Tongue (tissue), 2 donors: Measurements from ENCODE around the gene TLL1. TPM values are rescaled to one million over a fixed set of nuclear protein-coding genes. Genes with fewer than 3 reads are reported as not detected.
A peak's percentile ranks its signal among the peaks of the same experiment; 100 is the strongest.

Experiments used
- DNase-seq: peaks from one replicate; pipeline ENCODE4 v3.0.0-alpha.2; 2015
- total RNA-seq: library from RNA; depleted of rRNA; stranded (reverse); fragments of >200 nt; gene quantifications from one replicate; pipeline ENCODE4 v1.2.3, GENCODE V29; 2014

The TLL1 gene
- total RNA-seq, 1 donor from 2014 or later, result 11.9 TPM

DNA sequence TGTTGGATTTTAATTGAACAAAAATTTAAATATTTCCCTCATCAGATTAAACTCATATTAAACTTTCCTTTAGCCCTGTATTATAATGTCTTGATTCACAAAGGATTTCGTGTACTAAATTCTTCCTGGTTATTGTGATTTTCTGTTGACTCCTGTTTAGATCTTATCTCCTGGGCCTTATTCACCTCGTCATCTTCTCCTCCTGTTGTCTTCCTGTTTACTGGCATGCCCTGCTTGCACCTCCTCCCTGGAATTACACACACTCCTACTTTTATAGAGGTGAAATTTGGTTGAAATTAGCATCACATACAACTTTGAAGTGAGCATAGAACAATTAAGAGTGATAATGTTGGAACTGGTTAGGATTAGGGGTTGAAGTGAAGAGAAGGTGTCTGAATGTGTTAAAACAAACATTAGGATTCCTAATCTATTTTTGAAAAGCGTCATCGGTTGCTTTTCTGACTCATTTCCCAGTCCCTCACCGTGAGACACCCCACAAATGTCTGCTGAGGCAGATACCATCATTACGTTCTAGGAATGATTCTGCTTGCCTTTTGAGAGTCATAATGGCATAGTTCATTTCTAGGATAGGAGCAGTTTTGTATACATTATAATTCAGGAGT, 32.5 kb downstream of the TLL1 start:
- no peak for DNase-seq

DNA sequence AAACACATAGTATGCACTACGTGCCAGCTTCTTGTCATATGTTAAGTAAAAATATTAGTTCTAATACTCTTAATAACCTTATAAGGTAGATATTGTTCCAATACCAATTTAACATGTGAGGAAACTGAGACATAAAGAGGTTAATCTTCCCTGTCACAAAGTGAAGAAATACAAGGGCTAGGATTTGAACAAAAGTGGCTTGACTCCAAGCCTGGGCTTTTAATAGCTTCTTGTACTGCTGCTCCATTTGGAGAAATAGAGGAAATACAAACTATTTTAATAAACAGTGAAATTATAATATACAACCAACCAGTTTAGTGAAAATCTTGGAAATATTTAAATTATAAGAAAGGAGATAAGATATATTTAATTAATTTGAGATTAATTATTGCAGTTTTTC, 33.2 kb downstream of the TLL1 start:
- no peak for DNase-seq

DNA sequence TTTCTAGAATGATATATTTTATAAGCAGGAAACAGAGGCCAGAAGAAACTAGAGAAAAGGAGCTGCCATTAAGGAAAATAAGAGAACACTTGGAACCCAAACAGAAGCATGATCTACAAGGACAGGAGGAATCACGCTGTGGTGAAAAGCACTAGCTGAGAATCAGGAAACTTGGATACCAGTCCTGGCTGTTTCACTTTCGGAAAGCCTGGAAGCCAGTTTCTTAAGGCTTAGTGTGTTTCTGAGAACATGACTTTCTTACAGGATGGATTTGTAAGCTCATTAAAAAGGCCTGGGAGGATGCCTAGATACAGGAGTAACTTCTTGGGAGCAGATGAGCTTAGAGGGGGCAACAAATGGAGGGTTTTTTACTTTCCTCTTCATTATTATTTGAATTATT, 36.9 kb downstream of the TLL1 start:
- DNase-seq, result peak; percentile 4

DNA sequence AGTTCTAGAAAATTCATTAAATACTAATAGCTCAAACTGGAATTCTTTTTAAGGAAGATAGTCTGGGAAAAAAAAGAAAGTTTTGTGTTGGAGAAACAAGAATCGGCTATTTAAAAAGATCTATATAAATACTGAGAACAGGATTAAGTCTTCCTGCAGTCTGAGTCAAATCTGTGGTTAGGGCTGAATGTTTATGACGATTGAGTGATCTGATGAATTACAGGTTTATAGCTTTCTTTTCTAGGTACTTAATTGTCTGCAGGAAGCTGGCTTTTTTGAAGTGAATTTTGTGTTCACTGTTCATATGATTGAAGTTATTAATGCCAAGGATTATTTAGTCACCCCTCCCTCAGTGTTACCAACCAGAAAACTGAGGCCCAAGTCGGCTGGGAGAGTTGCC, 42.2 kb downstream of the TLL1 start:
- DNase-seq, result no peak

DNA sequence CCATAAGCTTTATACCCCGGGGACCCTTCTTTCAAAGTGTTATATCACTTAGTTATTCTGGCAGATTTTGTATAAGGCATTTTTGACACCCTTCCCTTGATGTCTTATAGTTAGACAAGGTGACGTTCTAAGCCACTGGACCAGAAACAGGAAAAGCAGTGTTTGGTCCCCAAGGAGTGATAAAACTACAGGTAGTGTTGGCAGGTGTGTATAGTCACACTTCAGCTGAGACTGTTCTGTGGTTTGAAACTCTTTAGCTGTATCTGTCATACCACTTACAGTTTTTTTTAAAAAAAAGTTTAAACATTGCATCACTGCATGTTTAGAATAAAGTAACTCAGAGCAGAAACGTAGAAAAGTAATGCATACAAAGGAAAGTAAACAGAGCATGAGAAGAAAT, 48.5 kb downstream of the TLL1 start:
- DNase-seq, result peak; percentile 11

DNA sequence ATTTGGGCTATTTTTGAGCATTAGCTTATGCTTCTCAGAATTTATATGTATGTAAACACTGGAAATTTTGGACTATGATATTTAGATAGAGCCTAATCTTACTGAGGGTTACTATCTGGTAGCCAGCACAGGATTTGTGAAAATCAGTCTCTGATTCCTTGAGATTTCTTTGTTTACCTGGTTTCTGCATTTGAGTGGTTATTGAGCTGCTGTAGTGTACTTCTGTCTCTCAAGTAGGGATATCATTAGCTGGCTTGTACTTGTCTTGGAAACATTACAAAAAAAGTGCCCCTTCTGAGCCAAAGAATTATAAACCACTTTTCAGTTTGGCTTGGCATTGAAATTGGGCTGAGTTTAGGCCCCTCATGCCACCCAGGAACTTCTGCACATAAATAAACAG, 49.7 kb downstream of the TLL1 start:
- no peak for DNase-seq

DNA sequence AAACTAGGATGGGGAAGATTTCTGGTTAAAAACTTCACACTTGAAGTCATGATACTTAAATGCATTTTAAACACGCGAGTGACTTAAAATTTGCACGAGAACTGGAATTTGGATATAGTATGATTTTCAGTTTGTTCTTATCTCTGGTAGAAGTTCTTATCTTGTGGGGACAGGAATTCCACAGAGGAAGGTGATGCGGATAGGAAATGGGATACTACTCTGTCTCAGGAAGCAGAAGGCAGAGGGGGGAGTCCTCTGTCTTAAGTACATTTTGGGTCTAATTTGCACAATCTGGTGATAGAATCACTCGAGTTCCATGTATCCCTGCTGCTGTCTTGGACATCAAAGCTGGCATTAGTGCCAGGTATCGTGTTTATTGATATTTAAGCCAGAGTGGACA, 53.3 kb downstream of the TLL1 start:
- DNase-seq, result no peak

DNA sequence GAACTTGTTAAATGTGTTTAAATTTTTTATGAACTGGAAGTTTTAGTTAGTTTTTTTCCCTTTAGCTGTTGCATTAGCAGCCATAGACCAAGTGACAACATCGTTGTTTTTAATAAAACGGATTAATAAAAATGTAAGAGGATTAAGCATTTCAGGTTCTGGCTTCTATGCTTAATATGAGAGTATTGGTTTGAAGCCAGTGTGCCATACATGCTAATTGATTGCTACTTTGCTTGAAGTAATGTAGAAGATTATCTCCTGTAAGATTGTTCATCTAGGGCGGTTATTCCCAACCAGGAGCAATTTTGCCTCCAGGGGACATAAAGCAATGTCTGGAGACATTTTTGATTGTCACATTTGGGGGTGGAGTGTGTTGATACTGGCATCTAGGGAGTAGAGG, 54.3 kb downstream of the TLL1 start:
- no peak for DNase-seq

DNA sequence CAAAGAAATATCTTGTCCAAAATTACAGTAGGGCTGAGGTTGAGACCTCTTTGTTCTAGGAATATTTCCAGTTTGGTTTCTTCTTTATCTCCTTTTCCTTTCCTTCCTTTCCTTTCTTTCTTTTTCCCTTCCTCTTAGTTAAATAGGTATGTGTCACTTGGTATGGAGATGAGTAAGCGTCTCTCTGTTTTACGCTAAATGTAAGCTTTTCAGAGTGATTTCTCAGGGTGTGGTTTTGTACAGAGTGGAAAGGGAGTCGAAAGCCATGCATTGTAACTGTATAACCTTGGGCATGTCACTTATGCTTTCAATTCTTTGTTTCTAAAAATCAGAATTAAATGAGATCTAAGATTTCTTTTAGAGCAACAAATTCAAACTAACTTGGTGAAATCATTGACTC, 54.8 kb downstream of the TLL1 start:
- no peak for DNase-seq

DNA sequence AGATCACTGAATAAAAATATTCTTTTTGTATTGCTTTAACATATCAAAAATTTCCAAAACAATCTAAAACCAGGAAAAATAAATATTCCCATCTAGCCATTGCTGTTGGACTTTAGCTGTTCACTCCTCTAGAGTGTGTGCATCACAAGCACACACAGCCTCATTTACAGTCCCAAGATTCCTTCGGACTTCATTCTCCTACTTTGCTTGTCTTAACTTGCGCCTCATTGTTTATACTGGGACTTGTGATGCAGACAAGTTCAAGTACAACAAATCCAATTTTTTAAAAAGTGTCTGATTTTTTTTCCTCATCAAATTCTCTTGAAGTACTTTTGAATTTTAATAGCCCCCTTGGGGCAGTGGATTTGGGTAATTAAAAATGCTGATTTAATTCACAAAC, 55.6 kb downstream of the TLL1 start:
- no peak for DNase-seq

DNA sequence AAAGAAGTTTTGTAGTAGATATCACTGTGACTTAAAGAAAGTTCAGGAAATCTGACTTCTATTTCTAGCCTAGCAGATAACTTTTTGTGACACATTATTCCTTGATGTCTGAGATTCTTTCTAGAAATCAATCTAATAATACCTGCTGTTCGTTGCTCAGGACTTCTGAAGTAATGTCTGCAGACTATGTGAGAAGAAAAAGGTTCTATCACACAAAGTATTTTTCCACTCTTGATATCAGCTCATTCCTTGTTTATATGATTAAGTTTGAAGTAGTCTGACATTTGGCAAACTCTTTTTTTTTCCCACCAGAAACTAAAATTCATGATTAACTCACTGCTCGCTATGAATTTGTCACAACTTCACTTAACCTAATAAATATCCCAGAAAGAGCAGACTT, 56.6 kb downstream of the TLL1 start:
- DNase-seq, result no peak

DNA sequence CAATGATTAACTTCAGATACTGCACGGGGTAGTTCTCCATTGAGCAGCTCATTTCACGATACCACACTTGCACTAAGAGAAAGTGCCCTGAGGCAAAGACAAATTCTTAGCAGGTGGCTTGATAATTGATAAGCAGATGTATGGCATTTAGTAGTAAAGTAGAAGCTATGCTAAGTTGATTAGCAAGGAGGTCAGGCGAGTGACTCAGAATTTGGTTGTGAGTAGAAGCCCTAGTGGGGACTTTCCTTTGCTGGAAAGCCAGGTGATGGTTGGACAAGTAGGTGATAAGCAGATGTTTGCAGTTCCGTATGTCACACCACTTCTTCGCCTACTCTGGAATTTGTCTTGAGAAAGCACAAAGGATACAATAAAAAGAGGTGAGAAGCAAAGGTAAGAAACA, 58.7 kb downstream of the TLL1 start:
- DNase-seq, result no peak

DNA sequence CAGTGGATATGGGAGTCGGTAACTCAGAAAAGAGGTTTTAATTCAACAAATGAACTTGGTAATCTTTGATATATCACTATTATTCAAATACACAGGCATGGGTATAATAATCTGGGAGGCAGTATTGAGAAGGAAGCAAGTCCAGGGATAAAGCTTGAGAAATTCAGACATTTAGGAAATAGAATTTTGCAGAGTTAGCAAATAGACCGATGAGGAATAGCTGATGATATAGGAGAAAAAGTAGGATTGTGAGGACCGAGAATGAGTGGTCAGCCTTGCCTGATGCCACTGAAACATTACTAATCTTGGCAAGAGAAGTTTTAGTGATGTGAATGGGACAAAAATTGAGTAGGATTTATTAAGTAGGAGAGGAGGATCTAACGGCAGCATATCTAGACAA, 71.9 kb downstream of the TLL1 start:
- no peak for DNase-seq

DNA sequence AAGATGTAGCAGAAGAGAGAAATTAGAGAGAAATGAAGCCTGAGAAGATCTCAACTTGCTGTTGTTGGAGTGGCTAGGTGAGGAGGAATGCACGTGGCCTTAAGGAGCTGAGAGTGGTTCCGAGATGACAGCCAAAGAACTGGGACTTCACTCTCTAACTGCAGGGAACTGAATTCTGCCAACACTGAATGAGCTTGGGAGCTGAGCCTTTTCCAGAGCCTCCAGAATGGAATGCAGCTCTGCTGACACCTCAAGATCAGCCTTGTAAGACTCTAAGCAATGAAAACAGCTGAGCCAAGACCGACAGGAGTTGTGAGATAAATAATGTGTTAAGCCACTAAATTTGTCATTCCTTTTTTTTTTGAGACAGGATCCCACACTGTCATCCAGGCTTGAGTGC, 73.0 kb downstream of the TLL1 start:
- DNase-seq, result no peak

DNA sequence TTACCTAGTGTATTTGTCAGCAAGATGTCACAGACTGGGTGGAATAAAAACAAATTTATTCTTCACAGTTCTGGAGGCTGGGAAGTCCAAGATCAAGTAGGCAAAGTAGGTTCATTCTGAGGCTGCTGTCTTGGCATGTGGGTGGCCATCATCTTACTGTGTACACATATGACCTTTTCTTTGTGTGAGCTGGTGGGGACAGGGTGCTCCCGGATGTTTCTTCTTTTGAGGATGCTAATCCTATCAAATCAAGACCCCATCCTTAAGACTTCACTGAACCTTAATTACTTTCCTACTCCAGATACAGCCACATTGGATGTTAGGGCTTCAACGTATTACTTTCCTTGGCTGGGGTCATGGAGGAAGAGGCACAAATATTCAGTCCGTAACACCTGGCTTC, 74.0 kb downstream of the TLL1 start:
- no peak for DNase-seq

DNA sequence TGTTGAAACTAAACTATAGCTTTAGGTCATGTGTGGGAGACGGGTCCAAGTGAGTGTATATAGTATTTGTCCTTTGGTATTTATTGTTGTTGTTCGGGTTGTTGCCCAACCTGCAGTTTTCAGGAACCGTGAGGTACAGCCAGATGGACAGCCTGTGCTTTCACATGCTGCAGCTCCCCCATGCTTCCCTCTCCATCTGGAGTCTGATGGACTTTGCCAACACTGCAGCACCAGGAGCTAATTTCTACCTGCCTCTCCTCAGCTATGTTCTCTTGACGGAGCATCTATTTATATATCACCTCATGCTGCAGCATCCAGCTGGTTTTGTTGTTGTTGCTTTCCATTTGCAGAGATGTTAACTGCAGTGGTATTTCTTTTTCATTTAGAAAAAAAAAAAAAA, 80.1 kb downstream of the TLL1 start:
- peak; percentile 2 for DNase-seq

DNA sequence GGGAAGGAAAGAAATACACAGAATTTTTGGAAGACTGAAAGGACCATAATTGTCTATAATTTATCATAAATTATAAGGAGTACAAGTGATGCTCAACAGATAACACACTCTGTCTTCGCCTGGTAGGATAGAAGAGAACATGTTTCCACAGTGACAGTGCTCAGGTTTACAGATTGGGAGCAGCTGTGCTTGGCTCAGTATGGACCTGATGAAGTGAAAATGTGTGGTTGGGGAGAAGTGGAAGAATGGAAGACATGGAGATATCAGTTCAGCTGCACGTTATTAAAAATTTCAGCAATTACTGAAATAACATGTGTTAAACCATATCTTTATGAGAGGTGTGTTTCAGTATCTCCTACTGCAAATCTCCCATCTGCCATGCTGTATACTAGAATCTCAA, 90.6 kb downstream of the TLL1 start:
- DNase-seq, result no peak

DNA sequence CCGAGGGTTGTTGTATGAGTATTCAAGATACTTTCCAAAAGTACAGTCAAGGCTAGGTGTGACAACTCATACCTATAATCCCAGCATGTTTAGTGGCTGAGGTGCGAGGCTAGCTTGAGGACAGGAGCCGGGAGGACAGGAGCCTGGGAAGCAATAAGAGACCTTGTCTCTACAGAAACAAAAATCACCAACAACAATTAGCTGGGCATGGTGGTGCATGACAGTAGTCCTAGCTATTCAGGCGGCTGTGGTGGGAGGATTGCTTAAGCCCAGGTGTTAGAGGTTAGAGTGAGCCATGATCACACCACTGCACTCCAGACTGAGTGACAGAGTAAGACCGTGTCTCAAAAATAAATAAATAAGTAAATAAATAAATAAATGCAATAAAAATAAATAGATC, 91.6 kb downstream of the TLL1 start:
- no peak for DNase-seq

DNA sequence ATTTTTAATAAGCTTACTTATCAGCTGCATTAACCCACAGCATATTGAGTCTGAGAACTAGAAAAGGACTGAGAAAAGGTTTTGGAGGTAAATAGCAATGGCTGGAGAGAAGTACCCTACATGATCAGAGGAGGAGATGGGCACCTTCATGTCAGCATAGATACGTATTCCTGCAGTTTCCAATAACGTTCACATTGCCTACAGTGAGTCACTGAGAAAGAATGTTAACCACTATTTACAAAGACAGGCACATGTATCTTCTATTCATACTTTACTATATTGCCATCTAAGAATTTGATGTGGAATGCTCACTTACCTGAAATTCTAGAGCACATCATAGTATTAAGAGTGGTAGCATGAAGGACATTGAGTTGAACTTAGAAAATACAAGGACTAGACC, 92.5 kb downstream of the TLL1 start:
- no peak for DNase-seq

DNA sequence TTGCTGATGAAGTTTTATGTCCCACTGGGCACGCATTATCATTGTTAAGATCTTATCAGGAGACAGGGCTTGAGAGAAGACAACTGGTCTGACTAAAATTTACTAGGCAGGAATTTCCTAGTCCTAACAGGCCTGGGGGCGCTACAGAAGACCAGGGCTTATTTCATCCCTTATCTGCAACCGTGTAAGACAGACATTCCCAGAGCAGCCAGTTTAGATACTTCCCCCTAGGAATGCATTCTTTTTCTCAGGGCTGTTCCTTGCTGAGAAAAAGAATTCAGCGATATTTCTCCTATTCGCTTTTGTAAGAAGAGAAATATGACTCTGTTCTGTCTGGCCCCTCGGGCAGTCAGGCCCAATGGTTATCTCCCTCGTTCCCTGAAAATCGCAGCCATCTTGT, 93.8 kb downstream of the TLL1 start:
- no peak for DNase-seq

DNA sequence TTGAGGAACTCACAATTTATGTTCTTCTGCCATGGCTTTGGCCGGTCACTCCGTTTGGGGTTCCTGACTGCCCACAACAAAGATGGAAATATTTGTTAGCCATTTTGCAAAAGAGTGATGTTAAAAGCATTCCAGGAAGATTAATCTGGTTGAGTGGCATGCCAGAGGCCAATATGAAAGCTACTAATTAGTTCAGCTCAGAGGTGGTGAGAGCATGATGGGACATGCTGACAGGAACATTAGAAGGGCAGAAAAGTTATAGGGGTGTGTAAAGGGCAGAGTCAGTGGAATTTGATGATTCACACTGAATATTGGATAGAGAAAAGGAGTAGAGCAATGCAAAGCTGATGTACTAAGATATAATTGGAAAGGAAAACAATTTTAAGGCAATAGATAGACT, 94.4 kb downstream of the TLL1 start:
- no peak for DNase-seq

DNA sequence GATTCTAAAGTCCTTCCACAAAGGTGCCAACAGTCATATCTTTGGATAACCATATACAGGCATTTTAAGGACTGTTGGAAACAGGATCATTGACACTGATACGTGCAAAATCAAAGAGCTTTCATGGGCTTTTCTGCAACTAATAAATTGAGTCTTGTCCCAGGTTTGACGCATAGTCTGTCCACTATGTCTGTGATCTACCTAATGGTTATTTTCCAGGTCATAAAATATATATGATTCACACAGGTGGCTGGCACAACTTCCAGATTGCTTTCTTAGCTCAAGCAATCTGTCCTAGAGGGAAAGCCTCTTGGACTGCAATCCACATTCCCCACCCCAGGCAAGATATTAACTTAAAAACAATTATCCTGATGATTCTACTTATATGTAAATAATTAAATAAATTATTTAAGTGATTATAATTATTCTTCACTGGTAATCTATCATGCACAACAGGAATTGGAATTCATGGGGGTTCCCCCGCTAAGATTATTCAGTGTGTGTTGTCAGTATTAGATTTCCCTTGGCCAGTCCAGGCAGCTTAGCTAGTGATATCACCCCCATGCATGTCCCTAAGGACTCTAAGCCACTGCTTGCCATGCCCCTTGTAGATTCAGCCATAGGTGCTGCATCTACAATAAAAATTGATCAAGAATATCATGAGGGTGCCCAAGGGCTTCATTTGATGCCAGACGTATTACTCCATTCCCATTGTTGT, 97.8 kb downstream of the TLL1 start:
- DNase-seq, result no peak

DNA sequence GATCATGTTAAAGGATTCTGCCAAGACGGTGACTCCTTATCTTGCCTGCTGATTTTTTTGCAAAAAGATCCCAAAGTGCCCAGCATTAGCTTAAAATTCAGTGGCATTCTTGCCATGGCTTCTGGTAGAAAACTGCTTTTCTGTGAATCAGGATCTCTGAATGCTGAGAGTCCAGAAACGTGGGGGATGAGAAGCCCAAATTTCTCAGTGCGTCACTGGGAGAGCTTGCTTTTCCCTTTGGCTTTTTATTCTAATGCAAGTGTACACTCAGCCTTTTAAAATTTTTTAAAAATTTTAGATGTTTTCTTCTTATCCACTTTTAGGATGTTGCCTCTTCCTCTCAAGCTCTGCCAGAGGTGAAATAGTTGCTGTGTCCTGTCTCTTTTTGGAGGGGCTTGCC, 98.4 kb downstream of the TLL1 start:
- no peak for DNase-seq

DNA sequence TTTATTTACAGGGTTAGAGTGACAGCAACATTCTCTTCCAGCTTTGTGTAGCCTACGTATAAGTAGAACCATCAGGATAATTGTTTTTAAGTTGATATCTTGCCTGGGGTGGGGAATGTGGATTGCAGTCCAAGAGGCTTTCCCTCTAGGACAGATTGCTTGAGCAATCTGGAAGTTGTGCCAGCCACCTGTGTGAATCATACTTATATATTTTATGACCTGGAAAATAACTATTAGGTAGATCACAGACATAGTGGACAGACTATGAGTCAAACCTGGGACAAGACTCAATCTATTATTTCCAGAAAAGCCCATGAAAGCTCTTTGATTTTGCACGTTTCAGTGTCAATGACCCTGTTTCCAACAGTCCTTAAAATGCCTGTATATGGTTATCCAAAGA, 98.9 kb downstream of the TLL1 start:
- peak; percentile 21 for DNase-seq

DNA sequence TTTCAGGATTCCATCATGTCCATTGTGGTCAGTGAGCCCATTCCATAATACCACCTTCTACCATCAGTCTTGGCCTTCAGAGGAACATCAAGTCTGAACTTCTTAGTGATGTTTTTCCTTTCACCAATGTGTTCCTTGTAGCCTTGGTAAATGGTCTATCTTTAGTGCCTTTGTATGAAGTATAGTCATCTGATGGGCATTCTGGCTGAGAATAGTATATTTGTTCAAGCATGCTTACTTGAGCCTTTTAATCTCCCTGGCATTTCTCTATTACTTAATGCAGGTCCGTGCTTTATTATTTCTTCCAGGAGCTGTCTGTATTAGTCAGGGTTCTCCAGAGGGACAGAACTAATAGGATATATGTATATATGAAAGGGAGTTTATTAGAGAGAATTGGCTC, 99.7 kb downstream of the TLL1 start:
- DNase-seq, result no peak
